Measurements from ENCODE around the gene EMX1. TPM values are rescaled to one million over a fixed set of nuclear protein-coding genes. Genes with fewer than 3 reads are reported as not detected.
A peak's percentile ranks its signal among the peaks of the same experiment; 100 is the strongest.

The EMX1 gene
- total RNA-seq, 1 donor from 2014 or later: 0.54 TPM

GRCh38 chr2:72891091-72891818, 26.1 kb upstream of the EMX1 start:
- Mint-ChIP-seq H3K4me3 (ENCODE audit: unreplicated experiment) (no peak overlapping the region), H3K27me3 (ENCODE audit: unreplicated experiment) (peaks cover 20% of the 10 kb centered on the region), H3K9me3 (ENCODE audit: unreplicated experiment) (peaks cover 11% of the 10 kb centered on the region), H3K36me3 (ENCODE audit: unreplicated experiment) (no peaks in the 10 kb centered on the region), H3K4me1 (ENCODE audit: low read depth, unreplicated experiment) (peaks cover 14% of the 10 kb centered on the region), H3K27ac (ENCODE audit: unreplicated experiment) (no peak overlapping the region)
- no peak for TF ChIP-seq CTCF (IDR thresholded peaks at IDR 0.05; ENCODE audit: partially characterized antibody, unreplicated experiment)
- DNase-seq: no peak

- H3K27ac Mint-ChIP-seq (ENCODE audit: unreplicated experiment): no peak overlapping the region
- no peak overlapping the region for H3K4me3 Mint-ChIP-seq (ENCODE audit: unreplicated experiment)
- peak; percentile 63 for TF ChIP-seq CTCF (IDR thresholded peaks at IDR 0.05; ENCODE audit: partially characterized antibody, unreplicated experiment)
- H3K36me3 Mint-ChIP-seq (ENCODE audit: unreplicated experiment): no peaks in the 10 kb centered on the region
- H3K9me3 Mint-ChIP-seq (ENCODE audit: unreplicated experiment): peaks cover 11% of the 10 kb centered on the region
- H3K27me3 Mint-ChIP-seq (ENCODE audit: unreplicated experiment): peaks cover 20% of the 10 kb centered on the region
- H3K4me1 Mint-ChIP-seq (ENCODE audit: low read depth, unreplicated experiment): peaks cover 14% of the 10 kb centered on the region
- peak; percentile 80 for DNase-seq
Observed at GRCh38 chr2:72892506-72893173, 24.7 kb upstream of the EMX1 start.

- Mint-ChIP-seq H3K4me3 (ENCODE audit: unreplicated experiment) (no peak overlapping the region), H3K27ac (ENCODE audit: unreplicated experiment) (no peak overlapping the region), H3K9me3 (ENCODE audit: unreplicated experiment) (peaks cover 11% of the 10 kb centered on the region), H3K4me1 (ENCODE audit: low read depth, unreplicated experiment) (peaks cover 14% of the 10 kb centered on the region), H3K36me3 (ENCODE audit: unreplicated experiment) (no peaks in the 10 kb centered on the region), H3K27me3 (ENCODE audit: unreplicated experiment) (peaks cover 20% of the 10 kb centered on the region)
- TF ChIP-seq CTCF (IDR thresholded peaks at IDR 0.05; ENCODE audit: partially characterized antibody, unreplicated experiment): peak; percentile 62
- DNase-seq: peak; percentile 83
Observed at GRCh38 chr2:72893594-72894319, 23.6 kb upstream of the EMX1 start.

GRCh38 chr2:72894514-72894913, 22.8 kb upstream of the EMX1 start:
- TF ChIP-seq CTCF (IDR thresholded peaks at IDR 0.05; ENCODE audit: partially characterized antibody, unreplicated experiment): no peak
- Mint-ChIP-seq H3K27me3 (ENCODE audit: unreplicated experiment) (peaks cover 20% of the 10 kb centered on the region), H3K27ac (ENCODE audit: unreplicated experiment) (no peak overlapping the region), H3K36me3 (ENCODE audit: unreplicated experiment) (no peaks in the 10 kb centered on the region), H3K9me3 (ENCODE audit: unreplicated experiment) (peaks cover 11% of the 10 kb centered on the region), H3K4me3 (ENCODE audit: unreplicated experiment) (no peak overlapping the region), H3K4me1 (ENCODE audit: low read depth, unreplicated experiment) (peaks cover 14% of the 10 kb centered on the region)
- DNase-seq: no peak
